GM10248 (cell line): ENCODE results near the gene LIME1.

Experiments
- CTCF ChIA-PET: fragments of 300-600 bp; sonication (Branson Sonifier 250); formaldehyde crosslinking; extraction: SDS; loops from one replicate; lab custom pipeline; 2021; ENCODE audit warnings: antibody characterized with exemption; lab: Yijun Ruan, JAX
- POLR2A ChIA-PET: fragments of 350-650 bp; sonication (Branson Sonifier 250); formaldehyde crosslinking; extraction: SDS; loops from one replicate; lab custom pipeline; 2020; ENCODE audit warnings: antibody characterized with exemption; lab: Yijun Ruan, JAX
- DNase-seq: peaks from one replicate; pipeline ENCODE4 v3.0.0; 2012; ENCODE audit errors: extremely low spot score
- CTCF ChIP-seq: IDR thresholded peaks from 2 replicates; pipeline ENCODE4 v1.5.1; 2012; ENCODE audit warnings: mild to moderate bottlenecking, low read depth; ENCODE audit errors: extremely low read depth, missing control alignments, control extremely low read depth

Gene LIME1

GRCh38 chr20:63745961-63746731 lies 9.7 kb downstream of the LIME1 start:
- TF ChIP-seq CTCF = no peak
- DNase-seq = peak; percentile 10
- POLR2A ChIA-PET = no interaction called here
- CTCF ChIA-PET = interaction anchor here (0.8 to 1.0 kb wide), 3 partner anchors 40 to 209 kb away, joined by 3 read pairs; partner anchors contain the start of gene PTK6

- ChIA-PET POLR2A (no interaction called here), CTCF (no interaction called here)
- TF ChIP-seq CTCF = no peak
- no peak for DNase-seq
Measured at GRCh38 chr20:63746751-63747315, 10.4 kb downstream of the LIME1 start.

- CTCF ChIA-PET = no interaction called here
- POLR2A ChIA-PET = no interaction called here
- TF ChIP-seq CTCF = no peak
- DNase-seq = no peak
Measured at GRCh38 chr20:63747622-63748069, 11.2 kb downstream of the LIME1 start.

GRCh38 chr20:63748070-63748933 lies 11.8 kb downstream of the LIME1 start:
- TF ChIP-seq CTCF = no peak
- ChIA-PET POLR2A (no interaction called here), CTCF (interaction anchor here (1.6 kb wide), 1 partner anchor 12 kb away, joined by 4 read pairs; no protein-coding TSS in a partner anchor)
- no peak for DNase-seq

GRCh38 chr20:63748934-63749270 lies 12.4 kb downstream of the LIME1 start:
- CTCF ChIA-PET = interaction anchor here (1.6 kb wide), 1 partner anchor 11 kb away, joined by 4 read pairs; no protein-coding TSS in a partner anchor
- no peak for DNase-seq

More at GRCh38 chr20:63748934-63749270, 12.4 kb downstream of the LIME1 start:
- no peak for TF ChIP-seq CTCF
- POLR2A ChIA-PET = no interaction called here
